ENCODE measurements around the gene NT5C1A.

The NT5C1A gene

DNA sequence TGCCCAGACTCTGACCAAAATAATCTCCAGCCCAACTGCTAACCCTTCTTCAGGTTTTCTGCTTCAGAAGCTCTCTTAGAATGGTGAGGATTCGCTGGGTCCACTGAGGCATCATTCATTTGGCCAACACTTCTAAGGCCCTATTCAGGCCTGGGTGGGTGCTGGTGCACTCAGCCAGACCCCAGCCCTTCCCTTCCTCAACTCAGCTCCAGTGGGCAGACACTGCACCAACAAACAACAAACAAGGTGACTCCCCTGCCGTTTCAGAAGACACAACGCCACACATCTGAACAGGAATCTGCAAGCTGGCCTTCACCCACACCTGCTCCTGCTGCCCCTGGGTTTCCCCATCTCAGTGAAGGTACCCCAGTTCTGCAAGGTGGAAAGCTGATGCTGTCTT lies 38.5 kb downstream of the NT5C1A start:
- no peak for DNase-seq

DNA sequence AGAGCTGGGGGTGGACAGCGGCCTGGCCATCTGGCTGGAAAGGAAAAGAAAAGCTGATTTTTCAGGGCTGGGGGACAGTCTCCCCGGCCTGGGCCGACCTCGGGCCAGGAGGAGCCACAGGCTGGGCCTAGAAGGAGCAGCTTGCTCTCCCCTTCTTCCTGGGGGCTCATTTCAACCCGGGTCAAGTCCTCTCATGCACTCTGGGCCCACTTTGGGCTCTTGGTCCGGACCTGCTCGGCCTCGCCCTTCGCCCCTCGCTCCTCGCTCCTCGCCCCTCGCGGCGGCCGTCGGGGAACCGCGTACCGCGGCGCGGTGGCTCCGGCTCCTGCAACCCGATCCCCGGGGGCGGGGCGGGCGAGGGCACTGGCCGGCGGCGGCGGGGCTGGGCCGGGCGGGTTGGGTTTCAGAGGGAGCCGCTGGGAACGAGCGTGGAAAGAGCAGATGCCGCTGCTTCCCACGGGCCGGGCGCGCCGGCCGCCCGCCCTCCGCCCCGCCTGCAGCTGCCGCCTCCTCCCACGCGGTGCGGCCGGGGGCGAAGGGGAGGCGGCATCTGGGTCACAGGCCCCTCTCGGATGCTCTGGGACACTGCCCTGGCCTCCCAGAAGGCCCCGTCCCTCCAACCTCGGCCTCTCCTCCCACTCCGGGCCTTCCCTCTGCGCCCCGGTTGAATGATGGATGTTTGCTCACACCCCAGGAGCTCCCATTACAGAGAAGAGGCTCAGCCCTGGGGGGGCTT lies 39.1 kb downstream of the NT5C1A start:
- DNase-seq, result no peak

DNA sequence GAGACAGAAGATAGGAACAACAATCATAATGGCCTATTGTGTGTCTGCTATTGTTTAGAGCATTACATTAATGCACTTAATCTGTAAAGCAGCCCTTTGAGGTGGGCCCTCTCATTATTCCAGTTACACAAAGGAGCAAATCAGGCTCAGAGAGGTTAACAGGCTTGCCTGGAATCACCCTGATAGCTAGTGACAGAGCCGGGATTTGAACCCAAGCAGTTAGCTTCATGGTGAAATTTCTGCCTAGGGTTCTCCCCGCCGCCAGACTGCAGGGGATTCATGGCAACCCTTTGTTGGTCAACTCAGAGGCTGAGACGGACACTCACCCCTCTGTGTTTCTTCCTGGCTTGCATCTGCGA lies 39.6 kb downstream of the NT5C1A start:
- DNase-seq, result no peak

DNA sequence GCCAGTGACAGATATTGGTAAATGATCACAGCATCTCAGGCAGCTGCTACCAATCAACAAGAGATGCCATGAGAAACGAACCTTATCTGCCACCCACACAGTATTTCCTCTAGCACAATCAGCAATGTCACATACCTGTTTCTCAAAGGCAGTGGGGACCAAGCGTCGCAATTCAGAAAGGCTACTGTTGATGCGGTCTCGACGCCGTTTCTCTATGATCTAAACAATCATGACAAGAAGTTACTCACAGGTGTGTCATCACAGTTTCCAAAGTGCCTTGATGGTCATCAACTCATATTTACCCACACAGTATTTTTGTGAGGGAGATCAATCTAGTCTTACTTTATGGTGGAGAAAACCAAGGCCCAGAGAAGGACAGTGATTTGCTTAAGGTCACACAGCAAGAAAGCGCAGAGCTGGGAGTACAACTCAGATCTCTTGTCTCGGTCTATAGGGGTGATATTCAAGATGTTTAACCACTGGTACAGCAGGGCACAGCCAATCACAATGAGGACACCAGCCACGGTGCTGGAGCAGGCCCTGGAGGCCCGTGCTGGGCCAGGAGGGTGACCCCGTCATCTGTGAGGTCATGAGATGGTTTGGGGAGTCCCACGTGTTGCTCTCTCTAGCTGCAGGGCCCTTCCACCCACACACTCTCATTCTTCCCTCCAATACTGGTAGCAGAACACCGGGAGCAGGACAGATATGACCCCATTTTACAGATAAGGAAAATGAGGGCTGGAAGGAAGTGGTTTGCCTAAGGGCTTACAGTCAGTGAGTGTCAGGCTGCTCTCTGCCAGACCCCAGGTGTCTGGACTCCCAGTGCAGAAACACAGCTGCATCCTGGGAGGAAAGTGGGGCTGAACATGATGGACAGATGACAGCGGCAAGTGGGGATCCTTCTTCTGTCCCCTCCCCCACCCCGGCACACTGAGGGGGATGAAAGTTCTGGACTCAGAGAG lies 40.3 kb downstream of the NT5C1A start:
- no peak for DNase-seq

DNA sequence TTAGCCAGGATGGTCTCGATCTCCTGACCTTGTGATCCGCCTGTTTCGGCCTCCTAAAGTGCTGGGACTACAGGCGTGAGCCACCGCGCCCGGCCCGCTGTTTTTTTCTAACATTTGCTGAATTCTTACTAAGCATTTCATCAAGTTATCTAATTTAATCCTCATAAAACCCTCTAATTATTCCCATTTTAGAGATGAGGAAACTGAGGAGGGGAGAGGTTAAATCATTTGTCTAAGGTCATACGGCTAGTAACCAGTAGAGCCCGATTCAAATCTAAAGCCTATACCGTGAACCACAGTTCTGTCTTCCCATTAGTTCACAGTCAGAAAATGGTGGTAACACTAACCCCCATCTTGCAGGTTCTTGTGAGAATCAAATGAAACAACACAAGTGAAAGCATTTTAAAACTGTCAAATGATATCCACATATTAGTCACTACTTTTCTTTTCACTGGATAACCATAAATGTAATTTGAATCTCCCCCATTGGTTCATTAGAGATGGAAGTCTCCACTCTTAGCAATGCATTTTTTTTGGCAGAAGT lies 43.0 kb downstream of the NT5C1A start:
- no peak for DNase-seq

DNA sequence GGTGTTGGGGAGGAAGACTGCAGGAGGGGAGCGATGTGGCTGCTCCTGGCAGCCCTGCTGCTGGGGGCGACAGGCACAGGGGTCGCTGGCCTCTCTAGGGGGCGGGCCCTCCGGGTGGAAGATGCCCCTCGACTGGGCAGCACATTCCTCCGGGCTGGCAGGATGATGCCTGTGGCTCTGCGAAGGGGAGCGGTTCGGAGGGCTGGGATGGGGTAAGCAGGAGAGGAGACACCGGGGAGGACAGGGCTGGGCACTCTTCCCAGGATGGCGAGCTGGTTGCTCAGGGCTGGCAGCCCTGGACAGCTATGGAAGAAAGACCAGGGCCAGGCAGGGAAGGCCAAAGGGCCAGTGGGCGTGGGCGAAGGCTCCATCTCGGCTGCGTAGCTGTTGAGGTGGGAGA lies 45.3 kb downstream of the NT5C1A start:
- DNase-seq, result no peak

DNA sequence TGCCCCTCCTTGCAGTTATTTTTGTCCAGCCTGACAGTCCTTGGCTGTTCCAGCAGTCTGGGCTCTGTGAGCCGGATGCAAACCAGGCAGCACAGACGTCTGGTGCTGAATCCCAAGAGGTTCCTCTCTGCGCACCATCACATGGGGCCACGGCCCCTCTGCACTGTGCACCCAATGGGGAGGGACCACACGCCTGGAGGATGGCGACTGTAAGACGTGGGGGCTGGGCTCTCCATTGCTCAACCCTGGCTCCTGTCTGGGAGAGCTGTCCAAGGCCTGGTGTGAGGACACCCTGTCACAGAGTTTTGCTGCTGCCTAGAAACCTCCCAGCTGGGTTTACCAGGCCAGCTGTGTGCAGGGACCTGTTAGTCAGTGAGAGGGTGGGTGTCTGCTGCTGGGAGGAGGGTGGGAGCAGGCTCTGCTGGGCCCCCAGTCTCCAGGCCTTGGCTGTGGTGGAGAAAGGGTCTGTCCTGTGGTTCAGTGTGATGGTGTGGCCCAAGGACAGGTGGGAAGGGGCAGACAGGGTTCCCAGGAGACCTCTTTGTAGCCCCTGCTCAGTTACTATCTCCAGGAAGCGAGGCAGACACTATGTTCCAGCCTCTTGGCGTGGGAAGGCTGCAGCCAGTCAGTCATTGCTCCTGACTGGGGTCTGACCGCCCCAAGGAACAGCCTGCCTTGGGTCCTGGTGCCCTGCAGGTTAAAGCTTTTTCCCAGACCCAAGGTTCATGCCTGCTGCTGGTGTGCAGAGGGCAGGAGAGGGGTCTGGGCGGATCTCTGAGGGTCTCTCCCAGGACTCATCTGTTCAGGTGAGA lies 46.2 kb downstream of the NT5C1A start:
- no peak for DNase-seq

DNA sequence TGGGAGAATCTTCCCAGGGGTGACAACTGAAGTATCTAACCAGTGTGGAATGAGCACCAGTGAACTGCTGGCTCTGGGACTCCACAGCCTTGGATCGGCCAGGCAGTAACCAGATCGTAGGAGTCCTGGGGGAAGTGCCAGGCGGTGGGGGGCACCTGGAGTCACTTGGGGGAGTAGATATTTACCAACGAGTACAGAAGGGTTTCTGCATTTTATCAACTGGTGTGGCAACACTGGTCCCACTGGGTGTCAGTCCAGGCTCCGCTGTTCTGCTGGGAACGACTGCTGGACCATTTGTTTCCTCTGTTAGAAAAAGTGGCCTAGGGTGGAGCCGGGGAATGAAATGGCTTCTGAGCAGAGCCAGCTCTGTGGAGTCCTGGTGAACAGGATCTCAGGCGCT lies 46.9 kb downstream of the NT5C1A start:
- DNase-seq, result no peak

DNA sequence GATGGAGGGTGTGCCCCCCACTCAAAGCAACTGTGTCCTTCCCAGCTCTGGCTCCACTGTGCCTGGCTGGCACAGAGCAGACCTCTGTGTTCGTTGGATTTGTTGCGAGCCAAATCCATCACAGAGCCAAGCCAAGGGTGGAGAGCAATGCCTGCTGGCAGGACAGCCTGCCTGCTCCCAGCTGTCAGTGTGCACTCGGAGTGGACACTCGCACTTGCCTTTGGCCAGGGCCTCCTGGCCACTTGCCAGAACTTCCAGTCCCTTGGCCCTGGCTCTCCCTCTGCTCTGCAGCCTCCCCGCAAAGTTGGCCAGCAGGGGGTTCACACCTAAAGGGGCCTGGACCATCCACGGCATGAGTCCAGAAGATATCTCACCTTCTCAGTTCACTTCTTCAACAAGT lies 48.9 kb downstream of the NT5C1A start:
- no peak for DNase-seq

DNA sequence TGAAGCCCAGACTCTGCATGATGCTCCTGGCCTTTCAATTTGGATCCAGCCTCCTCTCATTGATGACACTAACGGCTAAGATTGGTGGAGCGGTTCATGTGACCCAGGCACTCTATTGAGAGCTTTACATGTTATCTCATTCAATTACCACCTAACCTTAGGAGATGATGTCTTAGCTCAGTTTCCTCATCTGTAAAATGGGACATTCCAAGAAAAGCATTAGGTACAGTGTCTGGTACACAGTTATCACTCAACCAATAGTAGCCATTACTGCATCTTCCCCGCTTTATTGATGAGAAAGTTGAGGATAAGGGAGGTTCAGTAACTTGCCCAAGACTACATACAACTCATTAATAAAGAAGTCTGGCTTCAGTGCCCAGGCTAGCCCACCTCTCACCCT lies 49.5 kb downstream of the NT5C1A start:
- DNase-seq, result no peak

DNA sequence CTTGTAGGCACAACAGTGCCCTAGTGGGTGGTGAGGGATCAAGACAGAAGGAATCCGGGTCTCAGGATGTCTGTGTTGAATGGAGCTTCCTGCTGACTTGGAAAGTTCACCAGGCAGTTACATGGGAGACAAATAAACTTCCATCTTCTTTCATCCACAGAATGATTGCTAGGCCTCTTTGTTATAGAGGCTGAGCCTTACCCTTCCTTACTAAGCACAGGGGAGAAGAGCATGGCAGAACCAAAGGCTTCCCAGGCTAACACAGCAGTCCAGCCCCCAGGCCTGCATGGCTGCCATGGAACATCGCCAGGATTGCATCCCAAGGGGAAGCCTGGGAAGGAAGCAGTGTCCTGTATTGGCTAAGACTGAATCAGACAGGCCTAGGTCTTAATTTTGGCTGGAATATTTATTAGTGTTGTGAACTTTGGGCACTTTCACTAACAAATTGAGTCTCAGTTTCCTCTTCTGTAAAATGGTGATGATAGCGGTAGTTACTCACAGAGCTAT lies 51.2 kb downstream of the NT5C1A start:
- DNase-seq, result no peak

DNA sequence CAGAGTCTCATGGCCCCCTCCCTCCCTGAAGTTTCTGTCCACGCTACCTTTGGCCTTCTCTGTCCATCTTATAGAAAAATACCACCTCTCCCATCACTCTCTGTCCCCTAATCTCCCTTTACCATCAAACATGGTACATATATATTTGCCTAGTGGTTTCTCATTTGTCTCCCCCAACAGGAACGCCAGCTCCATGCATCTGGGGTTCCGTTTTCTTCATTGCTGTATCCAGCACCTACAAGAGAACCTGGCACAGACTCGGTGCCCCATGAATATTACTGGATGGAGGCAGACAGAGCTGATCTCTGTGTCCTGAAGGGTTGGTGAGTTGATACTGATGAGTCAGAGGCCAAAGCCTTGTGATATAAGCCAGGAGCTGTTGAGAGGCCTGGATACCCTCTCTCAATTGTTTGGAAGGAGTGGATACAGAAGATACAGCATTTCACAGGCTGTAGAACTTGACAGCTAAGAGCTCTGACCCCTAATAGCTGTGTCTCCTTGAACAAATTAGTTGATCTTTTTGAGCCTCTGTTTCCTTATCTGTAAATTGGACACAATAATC lies 54.3 kb downstream of the NT5C1A start:
- no peak for DNase-seq

DNA sequence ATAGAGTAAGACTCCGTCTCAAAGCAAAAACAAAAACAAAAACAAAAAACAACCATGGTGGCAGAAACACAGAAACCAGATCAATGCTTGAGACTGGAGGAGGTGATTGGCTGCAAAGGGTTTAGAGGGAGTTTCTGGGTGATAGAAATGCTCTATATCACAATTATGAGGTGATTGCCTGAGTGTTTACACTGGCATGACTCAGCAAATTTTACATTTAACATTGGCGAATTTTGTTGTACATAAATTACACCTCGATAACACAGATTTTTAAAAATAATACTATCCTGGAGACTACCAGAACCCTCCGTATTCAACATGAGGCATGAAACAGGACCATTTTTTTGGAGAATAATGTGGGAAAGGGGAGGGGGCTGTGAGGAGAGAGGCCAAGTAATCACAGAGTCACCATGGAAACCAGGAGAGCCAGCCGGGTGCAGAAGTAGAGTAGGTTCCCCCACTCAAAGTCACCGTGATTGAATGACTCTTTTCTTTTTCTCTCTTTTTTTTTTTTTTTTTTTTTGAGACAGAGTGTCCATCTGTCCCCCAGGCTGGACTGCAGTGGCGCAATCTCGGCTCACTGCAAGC lies 56.7 kb downstream of the NT5C1A start:
- DNase-seq, result peak; percentile 26

DNA sequence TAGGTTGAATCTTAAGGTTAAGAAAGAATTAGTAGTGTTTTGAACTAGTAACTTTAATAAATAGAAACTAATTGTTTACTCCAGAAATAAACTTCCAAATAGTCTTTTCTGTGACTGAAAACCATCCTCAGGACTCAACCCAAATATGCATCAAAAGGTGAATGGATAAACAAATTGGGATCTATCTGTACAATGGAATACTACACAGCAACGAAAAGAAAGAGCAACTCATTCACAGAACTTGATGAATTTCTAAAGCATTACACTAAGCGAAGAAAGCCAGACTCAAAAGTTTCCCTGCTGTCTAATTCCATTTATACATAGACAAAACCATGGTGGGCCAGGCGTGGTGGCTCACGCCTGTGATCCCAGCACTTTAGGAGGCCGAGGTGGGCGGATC lies 57.4 kb downstream of the NT5C1A start:
- DNase-seq, result no peak

DNA sequence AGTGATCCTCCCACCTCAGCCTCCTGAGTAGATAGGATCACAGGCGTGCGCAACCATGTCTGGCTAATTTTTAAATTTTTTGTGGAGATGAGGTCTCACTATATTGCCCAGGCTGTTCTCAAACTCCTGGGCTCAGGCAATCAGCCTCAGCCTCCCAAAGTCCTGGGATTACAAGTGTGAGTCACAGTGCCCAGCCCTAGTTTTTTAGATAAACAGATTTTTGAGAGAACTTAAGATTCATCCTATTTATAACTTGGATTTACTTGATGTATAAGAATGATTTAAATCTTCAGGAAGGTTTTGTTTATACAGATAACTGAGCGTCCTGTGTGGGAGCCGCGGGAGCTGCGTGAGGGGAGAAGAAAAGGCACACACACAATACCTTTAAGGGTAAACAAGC lies 58.7 kb downstream of the NT5C1A start:
- DNase-seq, result no peak

DNA sequence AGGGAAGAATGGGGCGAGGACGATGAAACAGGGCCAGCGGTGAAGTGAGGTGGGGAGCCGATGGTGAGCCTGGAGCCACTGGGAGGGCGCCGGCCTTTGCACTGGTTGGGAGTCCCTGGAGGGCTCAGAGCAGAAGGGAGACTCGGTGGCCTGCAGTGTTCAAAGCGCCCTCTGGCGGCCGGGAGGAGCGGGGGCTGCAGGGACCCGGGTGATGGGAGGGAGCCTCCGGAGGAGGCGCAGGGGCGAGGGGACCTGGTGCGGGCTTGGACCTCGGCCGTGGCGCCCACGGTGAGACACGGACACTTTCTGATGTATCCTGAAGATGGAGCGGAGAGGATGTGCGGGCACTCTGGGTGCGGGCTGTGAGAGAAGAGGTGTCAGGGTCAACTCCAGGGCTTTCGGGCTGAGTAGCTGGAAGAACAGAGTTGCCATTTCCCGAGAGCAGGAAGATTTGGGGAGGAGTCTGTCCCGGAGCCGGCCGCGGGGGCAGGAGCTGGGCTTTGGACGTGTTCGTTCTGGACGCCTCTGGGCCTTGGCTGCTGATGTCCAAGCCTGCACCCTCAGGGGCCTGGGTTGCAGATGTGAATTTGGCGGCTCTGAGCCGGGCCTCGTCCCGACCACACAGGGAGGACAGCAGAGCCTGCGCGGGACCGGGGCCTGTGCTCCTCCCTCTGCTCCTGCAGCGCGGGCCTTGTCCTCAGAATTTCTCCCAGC lies 62.1 kb downstream of the NT5C1A start:
- DNase-seq, result no peak

Data from DMS79 (cell line).